AG09319 (cell line): ENCODE data around the gene KCNAB1.

Experiments used
- DNase-seq: peaks from one replicate; pipeline ENCODE4 v3.0.0-alpha.2; 2010; ENCODE audit warnings: low read depth; ENCODE audit errors: extremely low read depth
- TF ChIP-seq, protein P1 (sequence below): IDR thresholded peaks from 2 replicates; pipeline ENCODE4 v1.5.1; 2011; ENCODE audit warnings: low read depth, mild to moderate bottlenecking, inconsistent platforms, low read length, moderate library complexity

KCNAB1 gene

GRCh38 chr3:156201411-156202405 is 81.3 kb downstream of the KCNAB1 start:
- TF ChIP-seq, protein P1, sequence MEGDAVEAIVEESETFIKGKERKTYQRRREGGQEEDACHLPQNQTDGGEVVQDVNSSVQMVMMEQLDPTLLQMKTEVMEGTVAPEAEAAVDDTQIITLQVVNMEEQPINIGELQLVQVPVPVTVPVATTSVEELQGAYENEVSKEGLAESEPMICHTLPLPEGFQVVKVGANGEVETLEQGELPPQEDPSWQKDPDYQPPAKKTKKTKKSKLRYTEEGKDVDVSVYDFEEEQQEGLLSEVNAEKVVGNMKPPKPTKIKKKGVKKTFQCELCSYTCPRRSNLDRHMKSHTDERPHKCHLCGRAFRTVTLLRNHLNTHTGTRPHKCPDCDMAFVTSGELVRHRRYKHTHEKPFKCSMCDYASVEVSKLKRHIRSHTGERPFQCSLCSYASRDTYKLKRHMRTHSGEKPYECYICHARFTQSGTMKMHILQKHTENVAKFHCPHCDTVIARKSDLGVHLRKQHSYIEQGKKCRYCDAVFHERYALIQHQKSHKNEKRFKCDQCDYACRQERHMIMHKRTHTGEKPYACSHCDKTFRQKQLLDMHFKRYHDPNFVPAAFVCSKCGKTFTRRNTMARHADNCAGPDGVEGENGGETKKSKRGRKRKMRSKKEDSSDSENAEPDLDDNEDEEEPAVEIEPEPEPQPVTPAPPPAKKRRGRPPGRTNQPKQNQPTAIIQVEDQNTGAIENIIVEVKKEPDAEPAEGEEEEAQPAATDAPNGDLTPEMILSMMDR = no peak
- no peak for DNase-seq

DNA sequence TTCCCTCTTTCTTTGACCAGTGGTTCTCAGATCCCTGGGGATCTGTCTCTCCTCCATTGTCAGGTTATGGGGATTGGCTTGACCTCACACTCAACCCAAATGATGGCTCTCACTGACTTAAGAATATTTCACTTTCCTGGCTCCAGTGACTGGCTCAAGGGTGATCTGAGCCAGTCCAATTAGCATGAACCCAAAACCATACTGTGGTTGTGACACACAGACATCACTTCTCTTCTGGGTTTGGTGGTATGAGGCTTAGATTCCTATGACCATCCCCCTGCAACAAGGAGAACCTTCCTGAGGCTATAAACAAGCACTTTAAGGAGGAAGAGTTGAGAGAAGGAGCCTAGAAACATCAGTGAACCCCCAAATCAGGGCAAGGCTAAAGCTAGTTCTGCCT is 85.8 kb downstream of the KCNAB1 start:
- no peak for DNase-seq
- TF ChIP-seq, protein P1 = no peak

- TF ChIP-seq, protein P1 = no peak
- DNase-seq = no peak
These were observed 87.7 kb downstream of the KCNAB1 start for GRCh38 chr3:156207802-156208685.

DNA sequence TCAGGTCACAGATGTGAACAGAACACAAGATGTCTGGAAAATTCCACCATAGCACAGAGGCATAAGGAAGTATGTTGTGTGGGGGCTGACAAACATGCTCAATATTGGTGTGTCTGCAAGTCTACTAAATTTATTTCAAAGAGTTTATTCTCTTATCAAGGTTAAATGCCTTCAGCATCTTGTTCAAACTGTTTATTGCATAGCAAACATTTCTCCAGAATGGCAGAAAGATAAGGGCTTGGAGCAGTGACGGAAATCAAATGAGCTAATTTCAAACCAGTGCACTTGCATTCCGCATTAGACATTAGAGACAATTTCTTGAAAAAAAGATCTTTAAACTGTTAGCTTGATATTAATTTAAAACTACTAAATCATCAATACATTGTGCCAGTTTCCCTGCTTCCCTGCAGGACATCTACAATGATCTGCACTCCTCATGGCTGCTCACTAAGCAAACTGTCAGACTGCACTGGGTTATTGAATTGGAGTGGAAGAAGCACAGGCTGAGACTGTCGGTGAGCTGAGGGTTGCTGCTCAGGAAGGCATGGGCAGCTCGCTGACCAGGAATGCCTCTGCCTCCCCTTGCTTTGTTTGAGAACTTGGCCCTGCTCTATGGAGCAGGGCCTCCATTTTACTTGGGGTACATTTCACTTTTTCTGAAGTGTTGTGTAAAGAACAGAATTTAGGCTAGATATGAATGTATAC is 89.4 kb downstream of the KCNAB1 start:
- DNase-seq = no peak
- TF ChIP-seq, protein P1 = no peak

- no peak for DNase-seq
- TF ChIP-seq, protein P1 = no peak
These were observed 91.2 kb downstream of the KCNAB1 start for GRCh38 chr3:156211583-156211982.

GRCh38 chr3:156214676-156215075 is 94.3 kb downstream of the KCNAB1 start:
- TF ChIP-seq, protein P1 = no peak

More at GRCh38 chr3:156214676-156215075, 94.3 kb downstream of the KCNAB1 start:
- DNase-seq = no peak
